HEK293 (cell line): ENCODE measurements around the gene STK11.

Source experiments
- HOXC10 ChIP-seq: sonication (generic); formaldehyde crosslinking; IDR thresholded peaks from 2 replicates; pipeline ENCODE4 v1.8.1; 2023; ENCODE audit warnings: mild to moderate bottlenecking, missing genetic modification reagents
- KLF1 ChIP-seq: fragments of 450-650 bp; formaldehyde crosslinking; IDR thresholded peaks from 2 replicates; pipeline ENCODE4 v1.5.1; 2016; ENCODE audit warnings: missing biosample characterization, missing genetic modification characterization
- KLF10 ChIP-seq: fragments of 450-650 bp; IDR thresholded peaks from 2 replicates; pipeline ENCODE4 v1.5.1; 2018; ENCODE audit warnings: missing biosample characterization, mild to moderate bottlenecking, missing genetic modification characterization
- KLF8 ChIP-seq: fragments of 450-650 bp; formaldehyde crosslinking; IDR thresholded peaks from 2 replicates; pipeline ENCODE4 v1.5.1; 2016; ENCODE audit warnings: missing biosample characterization, missing genetic modification characterization
- MYNN ChIP-seq: fragments of 450-650 bp; formaldehyde crosslinking; IDR thresholded peaks from 2 replicates; pipeline ENCODE4 v1.5.1; 2016; ENCODE audit warnings: missing biosample characterization, missing genetic modification characterization, borderline replicate concordance
- YY2 ChIP-seq: fragments of 450-650 bp; formaldehyde crosslinking; IDR thresholded peaks from 2 replicates; pipeline ENCODE4 v1.5.1; 2016; ENCODE audit warnings: missing biosample characterization, missing genetic modification characterization
- ZBTB21 ChIP-seq: fragments of 450-650 bp; formaldehyde crosslinking; IDR thresholded peaks from 2 replicates; pipeline ENCODE4 v1.5.1; 2017; ENCODE audit warnings: missing biosample characterization, missing genetic modification characterization
- ZBTB48 ChIP-seq: fragments of 450-650 bp; formaldehyde crosslinking; IDR thresholded peaks from 2 replicates; pipeline ENCODE4 v1.5.1; 2016; ENCODE audit warnings: missing biosample characterization, missing genetic modification characterization
- ZBTB7A ChIP-seq: fragments of 450-650 bp; formaldehyde crosslinking; IDR thresholded peaks from 2 replicates; pipeline ENCODE4 v1.5.1; 2016; ENCODE audit warnings: low read depth, missing biosample characterization, missing genetic modification characterization
- ZEB2 ChIP-seq: fragments of 450-650 bp; formaldehyde crosslinking; IDR thresholded peaks from 2 replicates; pipeline ENCODE4 v1.5.1; 2016; ENCODE audit warnings: missing biosample characterization, missing genetic modification characterization
- ZNF10 ChIP-seq: fragments of 450-650 bp; formaldehyde crosslinking; IDR thresholded peaks from 2 replicates; pipeline ENCODE4 v1.5.1; 2017; ENCODE audit warnings: missing biosample characterization, missing genetic modification characterization
- ZNF140 ChIP-seq: fragments of 450-650 bp; formaldehyde crosslinking; IDR thresholded peaks from 2 replicates; pipeline ENCODE4 v1.5.1; 2016; ENCODE audit warnings: missing biosample characterization, missing genetic modification characterization
- ZNF146 ChIP-seq: fragments of 450-650 bp; formaldehyde crosslinking; IDR thresholded peaks from 2 replicates; pipeline ENCODE4 v1.5.1; 2016; ENCODE audit warnings: missing biosample characterization, missing genetic modification characterization
- ZNF239 ChIP-seq: fragments of 450-650 bp; formaldehyde crosslinking; IDR thresholded peaks from 2 replicates; pipeline ENCODE4 v1.5.1; 2016; ENCODE audit warnings: missing biosample characterization, missing genetic modification characterization
- ZNF341 ChIP-seq: fragments of 450-650 bp; formaldehyde crosslinking; IDR thresholded peaks from 2 replicates; pipeline ENCODE4; 2016; ENCODE audit warnings: low read depth, missing biosample characterization, missing genetic modification characterization
- ZNF394 ChIP-seq: fragments of 450-650 bp; formaldehyde crosslinking; IDR thresholded peaks from 2 replicates; pipeline ENCODE4 v1.5.1; 2016; ENCODE audit warnings: missing biosample characterization, missing genetic modification characterization, mild to moderate bottlenecking, moderate library complexity, borderline replicate concordance
- ZNF473 ChIP-seq: fragments of 450-650 bp; formaldehyde crosslinking; IDR thresholded peaks from 2 replicates; pipeline ENCODE4 v1.5.1; 2017; ENCODE audit warnings: missing biosample characterization, missing genetic modification characterization
- ZNF48 ChIP-seq: fragments of 450-650 bp; formaldehyde crosslinking; IDR thresholded peaks from 2 replicates; pipeline ENCODE4 v1.5.1; 2016; ENCODE audit warnings: missing biosample characterization, missing genetic modification characterization
- ZNF585B ChIP-seq: fragments of 450-650 bp; formaldehyde crosslinking; IDR thresholded peaks from 2 replicates; pipeline ENCODE4 v1.5.1; 2016; ENCODE audit warnings: missing biosample characterization, missing genetic modification characterization
- ZNF677 ChIP-seq: fragments of 450-650 bp; IDR thresholded peaks from 2 replicates; pipeline ENCODE4 v1.5.0; 2018; ENCODE audit warnings: missing biosample characterization, mild to moderate bottlenecking, missing genetic modification characterization, moderate library complexity
- ZNF701 ChIP-seq: fragments of 450-650 bp; formaldehyde crosslinking; IDR thresholded peaks from 2 replicates; pipeline ENCODE4 v1.5.1; 2016; ENCODE audit warnings: missing biosample characterization, missing genetic modification characterization
- ZNF768 ChIP-seq: fragments of 450-650 bp; formaldehyde crosslinking; IDR thresholded peaks from 2 replicates; pipeline ENCODE4 v1.5.1; 2018; ENCODE audit warnings: missing biosample characterization, mild to moderate bottlenecking, missing genetic modification characterization
- ZNF792 ChIP-seq: fragments of 450-650 bp; formaldehyde crosslinking; IDR thresholded peaks from 2 replicates; pipeline ENCODE4 v1.5.1; 2016; ENCODE audit warnings: missing biosample characterization, missing genetic modification characterization
- ZSCAN30 ChIP-seq: fragments of 450-650 bp; IDR thresholded peaks from 2 replicates; pipeline ENCODE4 v1.5.1; 2018; ENCODE audit warnings: missing biosample characterization, mild to moderate bottlenecking, missing genetic modification characterization, moderate library complexity
- TF ChIP-seq, protein P1 (sequence below): fragments of 450-650 bp; formaldehyde crosslinking; IDR thresholded peaks from 2 replicates; pipeline ENCODE4 v1.5.1; 2016; ENCODE audit warnings: missing biosample characterization, missing genetic modification characterization
- TF ChIP-seq, protein P2 (sequence below): fragments of 450-650 bp; formaldehyde crosslinking; IDR thresholded peaks from 2 replicates; pipeline ENCODE4 v1.5.1; 2016; ENCODE audit warnings: missing biosample characterization, missing genetic modification characterization
- TF ChIP-seq, protein P3 (sequence below): IDR thresholded peaks from 2 replicates; pipeline ENCODE4 v1.6.1; 2011; ENCODE audit warnings: mild to moderate bottlenecking, low read depth, low read length, borderline replicate concordance
- TF ChIP-seq, protein P4 (sequence below): fragments of 450-650 bp; formaldehyde crosslinking; IDR thresholded peaks from 2 replicates; pipeline ENCODE4 v1.5.1; 2017; ENCODE audit warnings: missing biosample characterization, missing genetic modification characterization
- TF ChIP-seq, protein P5 (sequence below): fragments of 450-650 bp; formaldehyde crosslinking; optimal IDR thresholded peaks from 2 replicates; pipeline ENCODE3; 2016; ENCODE audit warnings: missing biosample characterization, mild to moderate bottlenecking, missing genetic modification characterization
- TF ChIP-seq, protein P6 (sequence below): fragments of 450-650 bp; formaldehyde crosslinking; IDR thresholded peaks from 2 replicates; pipeline ENCODE4 v1.5.1; 2016; ENCODE audit warnings: missing biosample characterization, missing genetic modification characterization
- TF ChIP-seq, protein P7 (sequence below): fragments of 450-650 bp; formaldehyde crosslinking; IDR thresholded peaks from 2 replicates; pipeline ENCODE4 v1.5.1; 2016; ENCODE audit warnings: missing biosample characterization, missing genetic modification characterization

STK11 gene

DNA sequence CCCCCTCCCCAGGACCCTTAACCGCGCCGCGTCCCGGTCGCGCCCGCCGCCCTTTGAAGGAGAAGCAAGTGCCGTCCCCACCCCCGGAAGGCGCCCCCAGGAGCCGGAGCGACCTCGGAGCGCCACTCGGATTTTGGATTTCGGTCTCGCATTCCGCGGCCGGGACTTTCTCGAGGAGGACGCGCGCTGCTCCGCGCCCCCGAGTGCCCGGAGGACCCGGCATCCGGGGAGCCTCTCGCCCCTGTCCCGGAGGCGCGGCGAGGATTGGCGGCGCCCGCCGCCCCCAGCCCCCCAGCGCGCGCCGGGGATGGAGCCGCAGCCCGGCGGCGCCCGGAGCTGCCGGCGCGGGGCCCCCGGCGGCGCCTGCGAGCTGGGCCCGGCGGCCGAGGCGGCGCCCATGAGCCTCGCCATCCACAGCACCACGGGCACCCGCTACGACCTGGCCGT, 44.4 kb downstream of the STK11 start (continued):
- peak; percentile 3; the same call in 1 of the 2 replicates for TF ChIP-seq KLF10 (tag by site-specific recombination)
- TF ChIP-seq ZNF394 (tag by site-specific recombination) = peak; percentile 40; the same call in 1 of the 2 replicates
- no peak for TF ChIP-seq ZNF677
- TF ChIP-seq, protein P1, sequence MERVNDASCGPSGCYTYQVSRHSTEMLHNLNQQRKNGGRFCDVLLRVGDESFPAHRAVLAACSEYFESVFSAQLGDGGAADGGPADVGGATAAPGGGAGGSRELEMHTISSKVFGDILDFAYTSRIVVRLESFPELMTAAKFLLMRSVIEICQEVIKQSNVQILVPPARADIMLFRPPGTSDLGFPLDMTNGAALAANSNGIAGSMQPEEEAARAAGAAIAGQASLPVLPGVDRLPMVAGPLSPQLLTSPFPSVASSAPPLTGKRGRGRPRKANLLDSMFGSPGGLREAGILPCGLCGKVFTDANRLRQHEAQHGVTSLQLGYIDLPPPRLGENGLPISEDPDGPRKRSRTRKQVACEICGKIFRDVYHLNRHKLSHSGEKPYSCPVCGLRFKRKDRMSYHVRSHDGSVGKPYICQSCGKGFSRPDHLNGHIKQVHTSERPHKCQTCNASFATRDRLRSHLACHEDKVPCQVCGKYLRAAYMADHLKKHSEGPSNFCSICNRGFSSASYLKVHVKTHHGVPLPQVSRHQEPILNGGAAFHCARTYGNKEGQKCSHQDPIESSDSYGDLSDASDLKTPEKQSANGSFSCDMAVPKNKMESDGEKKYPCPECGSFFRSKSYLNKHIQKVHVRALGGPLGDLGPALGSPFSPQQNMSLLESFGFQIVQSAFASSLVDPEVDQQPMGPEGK (tag by site-specific recombination) = peak; percentile 83
- TF ChIP-seq ZNF10 (tag by site-specific recombination) = no peak
- TF ChIP-seq HOXC10 (CRISPR knock-in tag) = no peak
- TF ChIP-seq, protein P2, sequence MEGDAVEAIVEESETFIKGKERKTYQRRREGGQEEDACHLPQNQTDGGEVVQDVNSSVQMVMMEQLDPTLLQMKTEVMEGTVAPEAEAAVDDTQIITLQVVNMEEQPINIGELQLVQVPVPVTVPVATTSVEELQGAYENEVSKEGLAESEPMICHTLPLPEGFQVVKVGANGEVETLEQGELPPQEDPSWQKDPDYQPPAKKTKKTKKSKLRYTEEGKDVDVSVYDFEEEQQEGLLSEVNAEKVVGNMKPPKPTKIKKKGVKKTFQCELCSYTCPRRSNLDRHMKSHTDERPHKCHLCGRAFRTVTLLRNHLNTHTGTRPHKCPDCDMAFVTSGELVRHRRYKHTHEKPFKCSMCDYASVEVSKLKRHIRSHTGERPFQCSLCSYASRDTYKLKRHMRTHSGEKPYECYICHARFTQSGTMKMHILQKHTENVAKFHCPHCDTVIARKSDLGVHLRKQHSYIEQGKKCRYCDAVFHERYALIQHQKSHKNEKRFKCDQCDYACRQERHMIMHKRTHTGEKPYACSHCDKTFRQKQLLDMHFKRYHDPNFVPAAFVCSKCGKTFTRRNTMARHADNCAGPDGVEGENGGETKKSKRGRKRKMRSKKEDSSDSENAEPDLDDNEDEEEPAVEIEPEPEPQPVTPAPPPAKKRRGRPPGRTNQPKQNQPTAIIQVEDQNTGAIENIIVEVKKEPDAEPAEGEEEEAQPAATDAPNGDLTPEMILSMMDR (tag by site-specific recombination) = 0 out of 2 replicates have a peak, but pooled peaks have one; percentile 2
- peak; percentile 38; the same call in 1 of the 2 replicates for TF ChIP-seq KLF8 (tag by site-specific recombination)
- TF ChIP-seq ZSCAN30 (tag by site-specific recombination) = peak; percentile 46; the same call in 1 of the 2 replicates
- TF ChIP-seq ZBTB7A (tag by site-specific recombination) = peak; percentile 79; the same call in 1 of the 2 replicates
- TF ChIP-seq ZNF146 = 0 out of 2 replicates have a peak, but pooled peaks have one; percentile 8
- no peak for TF ChIP-seq ZNF792 (tag by site-specific recombination)
- TF ChIP-seq ZBTB48 (tag by site-specific recombination) = peak; percentile 31; the same call in 1 of the 2 replicates
- TF ChIP-seq ZNF768 = no peak
- TF ChIP-seq ZNF341 (tag by site-specific recombination) = peak; percentile 16; the same call in 1 of the 2 replicates
- TF ChIP-seq, protein P3, sequence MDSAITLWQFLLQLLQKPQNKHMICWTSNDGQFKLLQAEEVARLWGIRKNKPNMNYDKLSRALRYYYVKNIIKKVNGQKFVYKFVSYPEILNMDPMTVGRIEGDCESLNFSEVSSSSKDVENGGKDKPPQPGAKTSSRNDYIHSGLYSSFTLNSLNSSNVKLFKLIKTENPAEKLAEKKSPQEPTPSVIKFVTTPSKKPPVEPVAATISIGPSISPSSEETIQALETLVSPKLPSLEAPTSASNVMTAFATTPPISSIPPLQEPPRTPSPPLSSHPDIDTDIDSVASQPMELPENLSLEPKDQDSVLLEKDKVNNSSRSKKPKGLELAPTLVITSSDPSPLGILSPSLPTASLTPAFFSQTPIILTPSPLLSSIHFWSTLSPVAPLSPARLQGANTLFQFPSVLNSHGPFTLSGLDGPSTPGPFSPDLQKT = no peak
- TF ChIP-seq ZNF239 (tag by site-specific recombination) = 0 out of 2 replicates have a peak, but pooled peaks have one; percentile 32
- no peak for TF ChIP-seq YY2 (tag by site-specific recombination)
- TF ChIP-seq MYNN = no peak
- no peak for TF ChIP-seq ZBTB21 (tag by site-specific recombination)
- no peak for TF ChIP-seq ZNF701 (tag by site-specific recombination)
- no peak for TF ChIP-seq ZNF48
- TF ChIP-seq KLF1 (tag by site-specific recombination) = no peak
- TF ChIP-seq ZNF140 (tag by site-specific recombination) = no peak
- TF ChIP-seq ZNF585B (tag by site-specific recombination) = no peak
- TF ChIP-seq, protein P4, sequence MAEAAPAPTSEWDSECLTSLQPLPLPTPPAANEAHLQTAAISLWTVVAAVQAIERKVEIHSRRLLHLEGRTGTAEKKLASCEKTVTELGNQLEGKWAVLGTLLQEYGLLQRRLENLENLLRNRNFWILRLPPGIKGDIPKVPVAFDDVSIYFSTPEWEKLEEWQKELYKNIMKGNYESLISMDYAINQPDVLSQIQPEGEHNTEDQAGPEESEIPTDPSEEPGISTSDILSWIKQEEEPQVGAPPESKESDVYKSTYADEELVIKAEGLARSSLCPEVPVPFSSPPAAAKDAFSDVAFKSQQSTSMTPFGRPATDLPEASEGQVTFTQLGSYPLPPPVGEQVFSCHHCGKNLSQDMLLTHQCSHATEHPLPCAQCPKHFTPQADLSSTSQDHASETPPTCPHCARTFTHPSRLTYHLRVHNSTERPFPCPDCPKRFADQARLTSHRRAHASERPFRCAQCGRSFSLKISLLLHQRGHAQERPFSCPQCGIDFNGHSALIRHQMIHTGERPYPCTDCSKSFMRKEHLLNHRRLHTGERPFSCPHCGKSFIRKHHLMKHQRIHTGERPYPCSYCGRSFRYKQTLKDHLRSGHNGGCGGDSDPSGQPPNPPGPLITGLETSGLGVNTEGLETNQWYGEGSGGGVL (tag by site-specific recombination) = peak; percentile 6; the same call in 1 of the 2 replicates
- no peak for TF ChIP-seq ZNF473 (tag by site-specific recombination)
- TF ChIP-seq ZEB2 (tag by site-specific recombination) = peak; percentile 18
- TF ChIP-seq, protein P5, sequence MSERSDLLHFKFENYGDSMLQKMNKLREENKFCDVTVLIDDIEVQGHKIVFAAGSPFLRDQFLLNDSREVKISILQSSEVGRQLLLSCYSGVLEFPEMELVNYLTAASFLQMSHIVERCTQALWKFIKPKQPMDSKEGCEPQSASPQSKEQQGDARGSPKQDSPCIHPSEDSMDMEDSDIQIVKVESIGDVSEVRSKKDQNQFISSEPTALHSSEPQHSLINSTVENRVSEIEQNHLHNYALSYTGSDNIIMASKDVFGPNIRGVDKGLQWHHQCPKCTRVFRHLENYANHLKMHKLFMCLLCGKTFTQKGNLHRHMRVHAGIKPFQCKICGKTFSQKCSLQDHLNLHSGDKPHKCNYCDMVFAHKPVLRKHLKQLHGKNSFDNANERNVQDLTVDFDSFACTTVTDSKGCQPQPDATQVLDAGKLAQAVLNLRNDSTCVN = peak; percentile 81
- TF ChIP-seq, protein P6, sequence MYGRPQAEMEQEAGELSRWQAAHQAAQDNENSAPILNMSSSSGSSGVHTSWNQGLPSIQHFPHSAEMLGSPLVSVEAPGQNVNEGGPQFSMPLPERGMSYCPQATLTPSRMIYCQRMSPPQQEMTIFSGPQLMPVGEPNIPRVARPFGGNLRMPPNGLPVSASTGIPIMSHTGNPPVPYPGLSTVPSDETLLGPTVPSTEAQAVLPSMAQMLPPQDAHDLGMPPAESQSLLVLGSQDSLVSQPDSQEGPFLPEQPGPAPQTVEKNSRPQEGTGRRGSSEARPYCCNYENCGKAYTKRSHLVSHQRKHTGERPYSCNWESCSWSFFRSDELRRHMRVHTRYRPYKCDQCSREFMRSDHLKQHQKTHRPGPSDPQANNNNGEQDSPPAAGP (tag by site-specific recombination) = peak; percentile 48; the same call in 1 of the 2 replicates
- TF ChIP-seq, protein P7, sequence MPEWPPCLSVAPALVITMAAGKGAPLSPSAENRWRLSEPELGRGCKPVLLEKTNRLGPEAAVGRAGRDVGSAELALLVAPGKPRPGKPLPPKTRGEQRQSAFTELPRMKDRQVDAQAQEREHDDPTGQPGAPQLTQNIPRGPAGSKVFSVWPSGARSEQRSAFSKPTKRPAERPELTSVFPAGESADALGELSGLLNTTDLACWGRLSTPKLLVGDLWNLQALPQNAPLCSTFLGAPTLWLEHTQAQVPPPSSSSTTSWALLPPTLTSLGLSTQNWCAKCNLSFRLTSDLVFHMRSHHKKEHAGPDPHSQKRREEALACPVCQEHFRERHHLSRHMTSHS (tag by site-specific recombination) = no peak
